GM18907 (cell line): ENCODE results near the gene RNF126.
"Not testable (repeated sequence)": the region's sequence is repeated elsewhere in the genome, so short reads cannot be mapped to it uniquely, and the experiment has no call there.

Source experiments
- ATAC-seq: cut with Tn5 transposase; IDR thresholded peaks from one replicate; pipeline ENCODE4 v1.9.1; 2021; ENCODE audit warnings: mild to moderate bottlenecking, moderate library complexity; ENCODE audit not compliant: unreplicated experiment

RNF126 gene

DNA sequence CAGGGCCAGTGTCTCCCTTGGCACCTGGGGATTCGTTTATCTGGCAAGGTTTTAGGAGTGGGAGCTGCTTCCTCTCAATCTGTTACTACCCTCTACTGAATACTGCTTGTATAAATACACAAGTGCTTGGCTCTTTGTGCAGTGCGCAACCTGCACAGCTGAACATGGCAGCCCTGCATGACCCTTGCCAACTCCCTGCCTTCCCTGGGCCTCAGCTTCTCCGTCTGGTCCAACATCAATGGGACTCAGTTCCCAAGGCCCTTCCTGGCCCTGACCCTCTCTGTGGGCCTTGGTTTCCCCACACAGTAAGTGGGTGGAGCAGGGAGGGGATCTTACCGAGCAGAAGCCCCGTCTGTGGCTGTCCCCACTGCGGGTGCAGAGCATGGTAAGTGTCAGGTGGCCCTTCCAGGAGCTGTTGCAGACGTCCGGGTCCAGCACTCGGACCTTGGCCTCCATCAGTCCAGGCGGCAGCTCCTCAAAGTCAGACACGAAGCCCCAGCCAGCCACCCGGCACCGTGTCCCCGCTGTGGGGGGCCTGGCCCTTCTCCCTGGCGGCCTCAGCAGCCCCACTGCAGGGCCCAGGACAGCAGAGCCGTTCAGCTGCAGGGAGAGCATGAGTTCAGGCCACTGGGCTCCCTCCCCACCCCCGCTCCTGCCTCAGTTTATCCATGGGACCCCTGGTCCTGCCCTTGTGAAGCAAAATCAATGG lies 23.7 kb upstream of the RNF126 start:
- no peak for ATAC-seq

GRCh38 chr19:685454-685931 lies 22.5 kb upstream of the RNF126 start:
- no peak for ATAC-seq

DNA sequence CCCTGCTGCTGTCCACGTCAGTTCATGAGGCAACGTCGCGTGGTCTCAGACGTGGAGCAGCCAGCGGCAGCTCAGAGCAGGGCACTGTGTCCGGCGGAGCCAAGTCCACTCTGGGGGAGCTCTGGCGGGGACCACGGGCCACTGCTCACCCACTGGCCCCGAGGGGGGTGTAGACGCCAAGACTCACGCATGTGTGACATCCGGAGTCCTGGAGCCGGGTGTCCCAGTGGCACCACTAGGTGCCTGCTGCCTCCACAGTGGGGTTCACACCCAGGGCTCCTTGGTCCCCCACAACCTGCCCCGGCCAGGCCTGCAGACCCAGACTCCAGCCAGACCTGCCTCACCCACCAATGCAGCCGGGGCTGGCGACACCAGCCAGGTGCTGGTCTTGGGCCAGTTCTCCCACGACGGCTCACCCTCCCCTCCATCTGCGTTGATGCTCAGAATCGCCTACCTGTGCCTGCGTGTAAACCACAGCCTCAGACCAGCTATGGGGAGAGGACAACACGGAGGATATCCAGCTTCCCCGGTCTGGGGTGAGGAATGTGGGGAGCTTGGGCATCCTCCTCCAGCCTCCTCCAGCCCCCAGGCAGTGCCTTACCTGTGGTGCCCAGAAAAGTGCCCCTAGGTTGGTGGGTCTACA lies 19.8 kb upstream of the RNF126 start:
- no peak for ATAC-seq

GRCh38 chr19:681029-682019 lies 18.3 kb upstream of the RNF126 start:
- no peak for ATAC-seq

- ATAC-seq = peak; percentile 70
These were observed 17.4 kb upstream of the RNF126 start for GRCh38 chr19:680287-681028.

DNA sequence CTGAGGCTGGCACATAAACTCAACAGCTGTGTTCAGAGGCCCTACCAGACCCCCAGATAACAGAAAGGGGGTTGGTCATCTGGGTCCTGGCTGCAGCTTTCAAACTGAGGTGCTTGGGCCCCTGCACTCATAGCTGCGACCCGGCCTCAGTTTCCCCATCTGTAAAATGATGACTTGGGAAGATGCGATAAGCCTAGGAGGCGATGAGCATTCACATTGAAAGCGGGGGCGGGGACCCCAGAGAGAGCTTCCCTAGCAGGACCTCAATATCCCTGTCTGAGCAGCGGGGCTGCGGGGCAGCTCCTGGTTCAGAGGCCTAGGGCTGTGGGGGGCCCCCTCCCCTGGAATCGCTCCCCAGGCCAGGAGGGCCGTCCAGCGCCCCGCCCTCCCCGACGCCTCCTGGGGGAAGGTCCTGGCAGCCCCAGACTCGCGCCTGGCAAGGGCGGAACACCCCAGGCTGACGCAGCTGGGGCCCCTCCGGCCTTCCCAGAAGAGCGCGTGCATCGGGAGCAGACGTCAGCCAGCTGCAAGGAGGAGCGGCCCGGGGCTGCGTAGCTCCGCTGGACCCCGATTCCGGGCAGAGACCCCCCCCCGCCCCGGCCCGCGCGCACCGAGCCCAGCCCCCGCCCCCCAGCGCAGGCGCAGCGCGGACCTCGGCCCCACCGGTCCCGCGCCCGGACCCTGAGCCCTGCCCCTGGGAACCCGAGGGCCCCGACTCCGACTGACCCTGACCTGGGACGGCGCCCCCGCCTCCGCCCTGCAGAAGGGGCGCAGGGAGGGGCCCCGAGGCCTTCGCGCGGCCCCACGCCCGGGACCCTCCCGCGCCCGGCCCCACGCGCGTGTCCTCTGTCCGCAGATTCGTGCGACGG lies 16.6 kb upstream of the RNF126 start:
- peak; percentile 30 for ATAC-seq

GRCh38 chr19:678791-679388 lies 15.9 kb upstream of the RNF126 start:
- no peak for ATAC-seq

DNA sequence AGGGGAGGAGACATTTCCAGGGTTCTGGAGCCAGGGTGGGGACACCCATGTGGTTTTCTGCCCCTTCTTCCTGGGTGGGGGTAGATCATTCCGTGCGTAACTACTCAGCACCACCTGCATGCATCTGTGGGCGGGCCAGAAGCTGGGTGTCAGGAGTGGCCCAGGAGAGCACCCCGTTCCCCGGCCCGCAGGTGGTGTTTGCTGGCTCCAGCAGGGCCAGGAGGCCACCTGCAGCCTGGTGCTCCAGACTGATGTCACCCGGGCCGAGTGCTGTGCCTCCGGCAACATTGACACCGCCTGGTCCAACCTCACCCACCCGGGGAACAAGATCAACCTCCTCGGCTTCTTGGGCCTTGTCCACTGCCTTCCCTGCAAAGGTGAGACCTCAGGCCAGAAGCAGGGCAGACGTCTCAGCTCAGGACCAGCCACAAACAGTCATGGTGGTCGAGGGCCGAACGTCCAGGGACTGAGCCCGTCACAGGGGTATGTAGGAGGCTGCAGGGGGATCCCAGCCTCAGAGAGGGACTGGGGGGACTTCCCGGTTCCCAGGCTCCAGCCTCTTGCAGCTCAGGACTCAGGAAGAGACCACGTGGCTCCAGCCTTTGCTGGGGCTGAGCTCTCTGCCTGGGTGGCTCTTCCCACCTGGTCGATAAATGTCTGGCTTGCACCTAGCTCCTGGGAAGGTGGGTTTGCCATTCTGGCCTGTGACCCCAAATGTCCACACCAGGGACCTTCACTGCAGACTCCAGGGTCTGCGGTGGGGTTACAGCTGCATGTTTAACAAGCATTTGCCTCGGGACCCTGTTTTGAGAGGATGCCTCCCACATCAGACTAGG lies 14.8 kb upstream of the RNF126 start:
- ATAC-seq = no peak

GRCh38 chr19:677201-677600 lies 14.2 kb upstream of the RNF126 start:
- ATAC-seq = no peak

- no peak for ATAC-seq
These were observed 13.5 kb upstream of the RNF126 start, which contains the start of gene FSTL3 for GRCh38 chr19:676339-677105. Gene FSTL3 (plus strand): TSS chr19:676392. CDS start chr19:676424, 32 bp downstream.

DNA sequence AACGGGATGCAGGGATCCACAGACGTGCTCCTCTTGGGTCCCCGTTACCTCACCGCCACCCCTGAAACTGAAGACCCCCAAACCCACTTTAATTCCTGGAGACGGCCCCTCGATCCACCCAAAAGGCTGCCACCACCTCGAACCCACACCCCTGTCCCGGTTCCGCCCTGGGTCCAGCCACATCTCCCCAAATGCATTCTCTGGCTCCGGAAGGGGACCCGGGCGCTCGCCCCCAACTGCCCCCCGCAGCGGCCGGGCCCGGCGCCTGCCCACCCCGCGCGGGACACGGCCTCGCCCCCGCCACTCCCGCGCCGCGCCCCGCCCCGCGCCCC lies 13.0 kb upstream of the RNF126 start:
- no peak for ATAC-seq

- ATAC-seq = no peak
These were observed 11.5 kb upstream of the RNF126 start for GRCh38 chr19:674282-675151.

GRCh38 chr19:670609-671075 lies 7.6 kb upstream of the RNF126 start:
- ATAC-seq = no peak

DNA sequence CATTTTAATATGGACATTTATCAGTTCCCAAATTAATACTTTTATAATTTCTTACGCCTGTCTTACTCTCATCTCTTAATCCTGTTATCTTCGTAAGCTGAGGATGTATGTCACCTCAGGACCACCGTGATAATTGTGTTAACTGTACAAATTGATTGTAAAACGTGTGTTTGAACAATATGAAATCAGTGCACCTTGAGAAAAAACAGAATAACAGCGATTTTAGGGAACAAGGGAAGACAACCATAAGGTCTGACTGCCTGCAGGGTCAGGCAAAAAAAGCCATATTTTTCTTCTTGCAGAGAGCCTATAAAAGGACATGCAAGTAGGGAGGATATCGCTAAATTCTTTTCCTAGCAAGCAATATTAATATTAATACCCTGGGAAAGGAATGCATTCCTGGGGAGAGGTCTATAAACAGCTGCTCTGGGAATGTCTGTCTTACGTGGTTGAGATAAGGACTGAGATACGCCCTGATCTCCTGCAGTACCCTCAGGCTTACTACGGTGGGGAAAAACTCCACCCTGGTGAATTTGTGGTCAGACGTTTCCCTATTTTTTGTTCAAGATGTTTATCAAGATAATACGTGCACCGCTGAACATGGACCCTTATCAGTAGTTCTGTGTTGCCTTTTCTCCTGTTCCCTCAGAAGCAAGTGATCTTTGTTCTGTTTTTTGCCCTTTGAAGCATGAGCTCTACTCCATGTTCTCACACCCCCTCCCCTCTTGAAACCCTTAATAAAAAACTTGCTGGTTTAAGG lies 5.8 kb upstream of the RNF126 start:
- ATAC-seq = not testable (repeated sequence)

- not testable (repeated sequence) for ATAC-seq
These were observed 4.1 kb upstream of the RNF126 start for GRCh38 chr19:666985-667573.
